Testis (tissue), 3 donors: ENCODE data around the gene CLEC16A. TPM values are rescaled to one million over a fixed set of nuclear protein-coding genes. Genes with fewer than 3 reads are reported as not detected.

Experiments
- DNase-seq: peaks from one replicate; pipeline ENCODE4 v3.0.0-alpha.2; 2019
- H3K27ac ChIP-seq, 2 donors: fragments of 200-600 bp; sonication (generic); one replicate each; pipeline ENCODE4 v1.5.1; 2019
- H3K27me3 ChIP-seq: fragments of 200-600 bp; sonication (generic); one replicate; pipeline ENCODE4 v1.5.1; 2019
- H3K36me3 ChIP-seq: fragments of 200-600 bp; sonication (generic); one replicate; pipeline ENCODE4 v1.5.1; 2017; ENCODE audit warnings: low read depth; ENCODE audit errors: missing control alignments
- H3K4me1 ChIP-seq: fragments of 200-600 bp; sonication (generic); one replicate; pipeline ENCODE4 v1.5.1; 2019
- H3K4me3 ChIP-seq, 2 donors: fragments of 200-600 bp; sonication (generic); one replicate each; pipeline ENCODE4 v1.5.1; 2017 to 2019
- H3K9me3 ChIP-seq: fragments of 200-600 bp; sonication (generic); one replicate; pipeline ENCODE4 v1.5.1; 2017
- POLR2A ChIP-seq: fragments of 450-650 bp; IDR thresholded peaks from one replicate; pipeline ENCODE4 v1.6.1; 2017; ENCODE audit warnings: antibody characterized with exemption, mild to moderate bottlenecking, moderate library complexity
- WGBS, 2 donors: methylation state at CpG; one replicate each; pipeline ENCODE4 v1.1.5; 2018; 5-methylcytosine and 5-hydroxymethylcytosine counted together
- intact Hi-C: fragments of 100-400 bp; cut with DNase I; formaldehyde crosslinking; loops from one replicate; pipeline ENCODE4 v1.15.1; 2023; ENCODE audit warnings: low total_unique reads
- polyA plus RNA-seq: library from polyadenylated mRNA; stranded (reverse); fragments of 350-450 nt; fragmentation: Illumina TruSeq; extraction: RNeasy Lipid Tissue Mini Kit (QIAGEN cat#74804); gene quantifications from one replicate; pipeline ENCODE4 v1.2.3, GENCODE V29; 2014; ENCODE audit warnings: low read depth, low replicate concordance; ENCODE audit not compliant: insufficient read depth
- total RNA-seq, 2 donors: library from RNA; depleted of rRNA; stranded (reverse); fragments of >200 nt; gene quantifications; one replicate each; pipeline ENCODE4 v1.2.3, GENCODE V29; 2016
- TF ChIP-seq, protein P1 (sequence below), 3 experiments: fragments of 450-650 bp in 2 of 3; fragments of 200-600 bp in 1 of 3; sonication (generic) in 1 of 3; IDR thresholded peaks; one replicate each; pipeline ENCODE4 v1.5.1; 2016 to 2019; ENCODE audit warnings: antibody characterized with exemption in 3 of 3, mild to moderate bottlenecking in 2 of 3, moderate library complexity in 1 of 3

The CLEC16A gene
- total and polyA plus RNA-seq, 3 donors from 2014 or later = 93.9 to 126 (median 122) TPM

DNA sequence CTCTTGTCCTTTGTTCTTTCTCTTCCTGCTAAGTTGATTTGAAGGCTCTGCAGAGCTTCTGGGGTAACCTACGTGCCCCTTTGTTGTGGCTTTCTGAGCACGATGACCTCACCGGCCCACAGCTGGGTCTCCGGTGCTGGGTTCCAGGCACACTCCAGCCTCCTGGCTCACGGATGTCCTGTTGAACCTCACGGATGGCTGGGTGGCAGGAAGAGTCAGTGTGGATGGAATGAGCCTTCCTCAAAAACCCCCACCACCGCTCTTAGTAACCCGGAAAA lies 195.7 kb downstream of the CLEC16A start:
- TF ChIP-seq, protein P1, sequence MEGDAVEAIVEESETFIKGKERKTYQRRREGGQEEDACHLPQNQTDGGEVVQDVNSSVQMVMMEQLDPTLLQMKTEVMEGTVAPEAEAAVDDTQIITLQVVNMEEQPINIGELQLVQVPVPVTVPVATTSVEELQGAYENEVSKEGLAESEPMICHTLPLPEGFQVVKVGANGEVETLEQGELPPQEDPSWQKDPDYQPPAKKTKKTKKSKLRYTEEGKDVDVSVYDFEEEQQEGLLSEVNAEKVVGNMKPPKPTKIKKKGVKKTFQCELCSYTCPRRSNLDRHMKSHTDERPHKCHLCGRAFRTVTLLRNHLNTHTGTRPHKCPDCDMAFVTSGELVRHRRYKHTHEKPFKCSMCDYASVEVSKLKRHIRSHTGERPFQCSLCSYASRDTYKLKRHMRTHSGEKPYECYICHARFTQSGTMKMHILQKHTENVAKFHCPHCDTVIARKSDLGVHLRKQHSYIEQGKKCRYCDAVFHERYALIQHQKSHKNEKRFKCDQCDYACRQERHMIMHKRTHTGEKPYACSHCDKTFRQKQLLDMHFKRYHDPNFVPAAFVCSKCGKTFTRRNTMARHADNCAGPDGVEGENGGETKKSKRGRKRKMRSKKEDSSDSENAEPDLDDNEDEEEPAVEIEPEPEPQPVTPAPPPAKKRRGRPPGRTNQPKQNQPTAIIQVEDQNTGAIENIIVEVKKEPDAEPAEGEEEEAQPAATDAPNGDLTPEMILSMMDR (IDR thresholded peaks at IDR 0.05) = no peak
- no peak for TF ChIP-seq POLR2A
- H3K9me3 ChIP-seq = no peaks in the 10 kb centered on the region
- H3K36me3 ChIP-seq = no peaks in the 10 kb centered on the region
- H3K27ac ChIP-seq = no peak overlapping the region
- WGBS, 2 donors = 81 to 88% methylated on average over 8 of the region's 8 CpGs
- intact Hi-C loops = no loop called here
- peaks cover 5% of the 10 kb centered on the region for H3K4me1 ChIP-seq
- no peak for DNase-seq
- no peak overlapping the region for H3K4me3 ChIP-seq
- H3K27me3 ChIP-seq = no peaks in the 10 kb centered on the region

DNA sequence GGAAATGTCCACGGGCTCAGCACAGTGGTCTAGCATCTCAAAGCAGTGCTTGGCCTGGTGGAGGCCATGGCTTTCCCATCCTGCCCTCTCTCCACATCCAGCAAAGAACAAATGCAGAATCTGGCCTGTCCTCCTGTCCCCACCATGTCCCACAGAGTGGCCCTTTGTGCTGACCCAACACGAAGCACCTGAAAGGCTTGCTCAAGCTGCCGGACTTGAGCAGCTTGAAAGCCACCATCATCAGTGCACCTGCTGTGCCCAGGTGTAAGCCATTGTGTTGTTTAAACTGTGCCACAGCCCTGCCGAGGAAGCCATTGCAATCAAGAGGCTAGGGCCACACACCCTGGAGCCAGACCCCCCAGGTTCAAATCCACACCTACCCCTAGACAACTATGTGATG lies 196.1 kb downstream of the CLEC16A start:
- 86 to 89% methylated on average over 4 of the region's 4 CpGs for WGBS, 2 donors
- no peak for TF ChIP-seq POLR2A
- TF ChIP-seq, protein P1 (IDR thresholded peaks at IDR 0.05) = no peak
- DNase-seq = no peak
- Histone ChIP-seq H3K4me3 (no peak overlapping the region), H3K4me1 (peaks cover 5% of the 10 kb centered on the region), H3K36me3 (no peaks in the 10 kb centered on the region), H3K27ac (no peak overlapping the region), H3K9me3 (no peaks in the 10 kb centered on the region), H3K27me3 (no peaks in the 10 kb centered on the region)
- intact Hi-C loops = no loop called here

DNA sequence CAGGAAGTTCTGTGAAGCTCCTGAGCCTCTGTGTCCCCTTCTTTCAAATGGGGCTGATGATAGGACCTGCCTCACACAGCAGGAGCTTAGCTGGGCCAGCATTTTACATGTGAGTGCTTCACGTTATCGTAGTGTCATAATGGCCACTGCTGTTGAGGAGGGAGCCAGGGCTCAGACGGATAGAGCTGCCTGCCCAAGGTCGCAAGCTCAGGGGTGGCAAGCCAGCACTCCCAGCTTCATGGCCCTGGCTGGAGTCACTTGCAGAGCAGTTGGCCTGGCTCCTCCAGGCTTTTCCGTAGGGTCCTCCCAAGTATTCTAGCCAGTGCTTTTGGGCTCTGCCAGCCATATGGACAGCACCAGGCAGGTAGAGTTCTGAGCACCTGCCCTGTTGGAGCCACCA lies 196.5 kb downstream of the CLEC16A start:
- H3K36me3 ChIP-seq = no peaks in the 10 kb centered on the region
- DNase-seq = no peak
- no peak overlapping the region for H3K4me3 ChIP-seq
- WGBS, 2 donors = 57 to 62% methylated on average over 1 to 5 of the region's 5 CpGs
- peaks cover 5% of the 10 kb centered on the region for H3K4me1 ChIP-seq
- H3K27ac ChIP-seq = no peak overlapping the region
- H3K27me3 ChIP-seq = no peaks in the 10 kb centered on the region
- no peaks in the 10 kb centered on the region for H3K9me3 ChIP-seq
- TF ChIP-seq, protein P1 (IDR thresholded peaks at IDR 0.05) = no peak
- no peak for TF ChIP-seq POLR2A
- intact Hi-C loops = no loop called here

DNA sequence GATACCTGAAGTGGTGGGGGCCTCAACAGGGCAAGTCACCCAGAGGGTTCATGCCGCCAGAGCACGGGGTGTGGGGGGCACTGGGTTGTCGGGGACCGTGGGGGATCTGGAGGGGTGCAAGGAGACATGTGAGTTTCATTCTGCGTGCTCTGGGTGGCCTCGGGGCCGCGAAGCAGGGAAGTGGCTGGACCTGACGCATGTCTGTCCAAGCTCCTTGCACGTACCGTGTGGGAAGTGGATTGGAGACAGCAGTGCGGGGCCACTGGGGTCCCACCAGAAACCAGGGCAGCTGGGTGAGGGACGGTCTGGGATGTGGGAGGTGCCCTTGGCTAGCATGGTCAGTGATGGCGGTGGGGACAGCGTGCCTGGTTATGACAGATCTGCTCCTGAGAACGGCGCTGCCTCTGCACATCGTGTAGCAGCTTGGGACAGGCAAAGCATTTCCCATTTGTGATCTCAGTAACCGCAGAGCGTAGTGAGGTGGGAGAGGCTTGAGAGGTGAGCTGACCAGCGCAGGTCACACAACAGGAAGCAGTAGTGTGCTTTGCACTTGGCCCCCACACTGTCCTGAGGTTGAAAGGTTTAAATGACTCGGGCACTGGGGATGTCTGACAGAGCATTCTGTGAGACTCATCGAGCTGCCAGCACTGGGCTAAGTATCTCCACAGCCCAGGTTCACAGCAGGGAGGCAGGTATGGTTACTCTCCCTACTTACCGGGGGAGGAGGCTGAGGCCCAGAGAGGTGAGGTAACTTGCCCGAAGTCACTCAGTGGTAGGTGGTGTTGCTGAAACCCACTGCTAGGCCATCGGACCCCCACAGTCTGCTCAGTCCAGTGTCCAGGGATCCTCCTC lies 197.3 kb downstream of the CLEC16A start:
- DNase-seq = no peak
- H3K4me3 ChIP-seq = no peak overlapping the region
- no peak overlapping the region for H3K27ac ChIP-seq
- no peaks in the 10 kb centered on the region for H3K27me3 ChIP-seq
- WGBS, 2 donors = 94 to 95% methylated on average over 23 of the region's 26 CpGs
- no peak for TF ChIP-seq POLR2A
- TF ChIP-seq, protein P1 (IDR thresholded peaks at IDR 0.05) = no peak
- intact Hi-C loops = no loop called here
- H3K9me3 ChIP-seq = no peaks in the 10 kb centered on the region
- H3K4me1 ChIP-seq = peaks cover 5% of the 10 kb centered on the region
- no peaks in the 10 kb centered on the region for H3K36me3 ChIP-seq

DNA sequence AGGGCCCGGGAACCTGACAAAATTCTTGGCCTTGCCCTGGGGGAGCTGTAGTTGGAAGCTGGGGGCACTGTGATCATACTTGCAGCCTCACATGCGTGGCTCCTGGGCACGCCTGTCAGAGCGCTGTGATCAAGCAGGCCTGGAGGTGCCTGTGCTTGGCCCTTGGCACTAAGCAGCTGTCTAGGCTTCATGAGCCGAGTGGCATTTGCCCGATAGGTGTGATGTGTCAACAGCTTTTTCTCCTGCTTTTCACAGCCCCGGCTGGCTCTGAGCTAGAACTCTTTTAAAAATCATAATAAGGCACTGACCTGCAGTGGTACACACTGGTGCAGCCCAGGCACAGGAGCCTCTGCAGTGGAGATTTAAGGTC lies 197.9 kb downstream of the CLEC16A start:
- Histone ChIP-seq H3K4me3 (no peak overlapping the region), H3K36me3 (no peaks in the 10 kb centered on the region), H3K27ac (no peak overlapping the region), H3K9me3 (no peaks in the 10 kb centered on the region), H3K27me3 (no peaks in the 10 kb centered on the region), H3K4me1 (peaks cover 5% of the 10 kb centered on the region)
- intact Hi-C loops = no loop called here
- no peak for TF ChIP-seq POLR2A
- no peak for DNase-seq
- 88 to 95% methylated on average over 3 to 6 of the region's 7 CpGs for WGBS, 2 donors
